B cell (primary cell): Measurements from ENCODE around the gene KARS1.

Experiments
- EZH2 ChIP-seq: IDR thresholded peaks from 2 replicates; pipeline ENCODE4 v1.6.1; 2012; ENCODE audit warnings: borderline replicate concordance, low read depth, mild to moderate bottlenecking, moderate library complexity, low read length; ENCODE audit not compliant: insufficient read depth, poor library complexity, severe bottlenecking
- TF ChIP-seq, protein P1 (sequence below): fragments of 200-600 bp; IDR thresholded peaks from one replicate; pipeline ENCODE4 v1.8.0; 2022; ENCODE audit warnings: antibody characterized with exemption, mild to moderate bottlenecking

DNA sequence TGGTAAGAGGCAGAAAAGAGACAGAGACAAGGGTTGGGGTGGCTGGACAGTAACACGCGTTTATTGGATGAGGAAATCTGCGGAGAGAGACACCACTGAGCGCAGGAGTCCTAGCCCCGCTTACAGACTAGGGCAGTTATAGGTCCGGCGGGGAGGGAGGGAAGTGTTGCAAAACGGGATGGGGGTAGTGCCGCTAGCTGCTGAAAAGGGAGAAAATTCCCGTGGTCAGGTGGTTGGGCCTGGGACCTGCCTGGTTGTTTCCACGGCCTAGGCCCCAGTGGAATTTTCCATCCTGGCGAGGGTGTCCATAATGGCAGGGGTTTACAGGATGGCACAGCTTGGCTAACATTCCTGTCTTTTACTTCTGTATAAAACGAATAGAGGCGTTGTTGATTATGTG is 34.8 kb upstream of the KARS1 start:
- TF ChIP-seq, protein P1, sequence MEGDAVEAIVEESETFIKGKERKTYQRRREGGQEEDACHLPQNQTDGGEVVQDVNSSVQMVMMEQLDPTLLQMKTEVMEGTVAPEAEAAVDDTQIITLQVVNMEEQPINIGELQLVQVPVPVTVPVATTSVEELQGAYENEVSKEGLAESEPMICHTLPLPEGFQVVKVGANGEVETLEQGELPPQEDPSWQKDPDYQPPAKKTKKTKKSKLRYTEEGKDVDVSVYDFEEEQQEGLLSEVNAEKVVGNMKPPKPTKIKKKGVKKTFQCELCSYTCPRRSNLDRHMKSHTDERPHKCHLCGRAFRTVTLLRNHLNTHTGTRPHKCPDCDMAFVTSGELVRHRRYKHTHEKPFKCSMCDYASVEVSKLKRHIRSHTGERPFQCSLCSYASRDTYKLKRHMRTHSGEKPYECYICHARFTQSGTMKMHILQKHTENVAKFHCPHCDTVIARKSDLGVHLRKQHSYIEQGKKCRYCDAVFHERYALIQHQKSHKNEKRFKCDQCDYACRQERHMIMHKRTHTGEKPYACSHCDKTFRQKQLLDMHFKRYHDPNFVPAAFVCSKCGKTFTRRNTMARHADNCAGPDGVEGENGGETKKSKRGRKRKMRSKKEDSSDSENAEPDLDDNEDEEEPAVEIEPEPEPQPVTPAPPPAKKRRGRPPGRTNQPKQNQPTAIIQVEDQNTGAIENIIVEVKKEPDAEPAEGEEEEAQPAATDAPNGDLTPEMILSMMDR: no peak
- no peak for TF ChIP-seq EZH2
